Stimulated activated memory B cell treated with anti-CD40 and anti-IgM and Interleukin-4, amounts not matched to agents 10 μg/mL and 1 μg/mL and 100 μg/mL, for 72 hours (primary cell): ENCODE measurements around the gene DDX1.
A peak's percentile ranks its signal among the peaks of the same experiment; 100 is the strongest.
"Not testable (repeated sequence)": the region's sequence is repeated elsewhere in the genome, so short reads cannot be mapped to it uniquely, and the experiment has no call there.

Source experiments
- ATAC-seq: fragments of 150-1000 bp; cut with Tn5 transposase; 2 replicates; pipeline ENCODE4 v1.10.0; 2021
- H3K27ac Mint-ChIP-seq: one replicate; pipeline ENCODE4 v1.8.0; 2022; ENCODE audit warnings: mild to moderate bottlenecking, mixed read lengths
- H3K27me3 Mint-ChIP-seq: one replicate; pipeline ENCODE4 v1.8.0; 2022; ENCODE audit warnings: mixed read lengths
- H3K36me3 Mint-ChIP-seq: one replicate; pipeline ENCODE4 v1.8.0; 2022; ENCODE audit warnings: mixed read lengths
- H3K4me1 Mint-ChIP-seq: one replicate; pipeline ENCODE4 v1.8.0; 2022; ENCODE audit warnings: mixed read lengths
- H3K4me3 Mint-ChIP-seq: one replicate; pipeline ENCODE4 v1.8.0; 2022; ENCODE audit warnings: mild to moderate bottlenecking, moderate library complexity, mixed read lengths
- H3K9me3 Mint-ChIP-seq: one replicate; pipeline ENCODE4 v1.8.0; 2022; ENCODE audit warnings: mixed read lengths

DDX1 gene

GRCh38 chr2:15591692-15592463 is at the start of gene DDX1:
Gene DDX1, plus strand, starts transcription at chr2:15591868. Its CDS starts 66 bp downstream, at chr2:15591934.
- ATAC-seq, result peak; percentile 97

GRCh38 chr2:15542269-15542668 is 49.4 kb upstream of the DDX1 start:
- peaks cover 20% of the 10 kb centered on the region for H3K4me1 Mint-ChIP-seq
- not testable (repeated sequence) for H3K9me3 Mint-ChIP-seq, H3K27me3 Mint-ChIP-seq, ATAC-seq, H3K4me3 Mint-ChIP-seq, H3K27ac Mint-ChIP-seq
- H3K36me3 Mint-ChIP-seq, result peaks cover 34% of the 10 kb centered on the region

More at GRCh38 chr2:15591692-15592463, at the start of gene DDX1:
- Mint-ChIP-seq H3K4me3 (peak within 1 kb of the TSS; percentile 95), H3K36me3 (peaks cover 22% of the 10 kb centered on the region), H3K27ac (peak within 1 kb of the TSS; percentile 99), H3K27me3 (no peaks in the 10 kb centered on the region), H3K9me3 (no peaks in the 10 kb centered on the region), H3K4me1 (peaks cover 38% of the 10 kb centered on the region)

- peaks cover 20% of the 10 kb centered on the region for H3K4me1 Mint-ChIP-seq
- no peak for ATAC-seq
- H3K36me3 Mint-ChIP-seq, result peaks cover 31% of the 10 kb centered on the region
- no peaks in the 10 kb centered on the region for H3K9me3 Mint-ChIP-seq
- H3K4me3 Mint-ChIP-seq, result no peak overlapping the region
- no peaks in the 10 kb centered on the region for H3K27me3 Mint-ChIP-seq
- no peak overlapping the region for H3K27ac Mint-ChIP-seq
Observed at GRCh38 chr2:15543053-15543452, 48.6 kb upstream of the DDX1 start.

- Mint-ChIP-seq H3K9me3 (no peaks in the 10 kb centered on the region), H3K27me3 (no peaks in the 10 kb centered on the region), H3K36me3 (peaks cover 36% of the 10 kb centered on the region), H3K27ac (no peak overlapping the region), H3K4me1 (peaks cover 20% of the 10 kb centered on the region), H3K4me3 (no peak overlapping the region)
- no peak for ATAC-seq
Observed at GRCh38 chr2:15543541-15543940, 48.1 kb upstream of the DDX1 start.

GRCh38 chr2:15544227-15544626 is 47.4 kb upstream of the DDX1 start:
- H3K4me1 Mint-ChIP-seq, result peaks cover 20% of the 10 kb centered on the region
- no peaks in the 10 kb centered on the region for H3K9me3 Mint-ChIP-seq
- no peaks in the 10 kb centered on the region for H3K27me3 Mint-ChIP-seq
- peaks cover 37% of the 10 kb centered on the region for H3K36me3 Mint-ChIP-seq
- H3K4me3 Mint-ChIP-seq, result no peak overlapping the region
- no peak overlapping the region for H3K27ac Mint-ChIP-seq
- ATAC-seq, result no peak

- H3K9me3 Mint-ChIP-seq, result no peaks in the 10 kb centered on the region
- peaks cover 36% of the 10 kb centered on the region for H3K36me3 Mint-ChIP-seq
- ATAC-seq, result no peak
- no peak overlapping the region for H3K27ac Mint-ChIP-seq
- no peaks in the 10 kb centered on the region for H3K27me3 Mint-ChIP-seq
- H3K4me3 Mint-ChIP-seq, result no peak overlapping the region
- H3K4me1 Mint-ChIP-seq, result no peaks in the 10 kb centered on the region
Observed at GRCh38 chr2:15546297-15547098, 45.2 kb upstream of the DDX1 start.

- H3K36me3 Mint-ChIP-seq, result peaks cover 39% of the 10 kb centered on the region
- H3K4me1 Mint-ChIP-seq, result no peaks in the 10 kb centered on the region
- no peak overlapping the region for H3K4me3 Mint-ChIP-seq
- no peaks in the 10 kb centered on the region for H3K9me3 Mint-ChIP-seq
- H3K27me3 Mint-ChIP-seq, result no peaks in the 10 kb centered on the region
- H3K27ac Mint-ChIP-seq, result no peak overlapping the region
- no peak for ATAC-seq
Observed at GRCh38 chr2:15547115-15547876, 44.4 kb upstream of the DDX1 start.

GRCh38 chr2:15548974-15549373 is 42.7 kb upstream of the DDX1 start:
- Mint-ChIP-seq H3K27ac (no peak overlapping the region), H3K36me3 (peaks cover 42% of the 10 kb centered on the region), H3K4me1 (no peaks in the 10 kb centered on the region), H3K4me3 (no peak overlapping the region), H3K27me3 (no peaks in the 10 kb centered on the region), H3K9me3 (no peaks in the 10 kb centered on the region)
- no peak for ATAC-seq

GRCh38 chr2:15553519-15553918 is 38.1 kb upstream of the DDX1 start:
- H3K27ac Mint-ChIP-seq, result no peak overlapping the region
- H3K27me3 Mint-ChIP-seq, result no peaks in the 10 kb centered on the region
- H3K4me1 Mint-ChIP-seq, result peaks cover 5% of the 10 kb centered on the region
- H3K9me3 Mint-ChIP-seq, result no peaks in the 10 kb centered on the region
- peaks cover 44% of the 10 kb centered on the region for H3K36me3 Mint-ChIP-seq
- no peak overlapping the region for H3K4me3 Mint-ChIP-seq
- ATAC-seq, result no peak

- Mint-ChIP-seq H3K4me1 (peaks cover 5% of the 10 kb centered on the region), H3K4me3 (no peak overlapping the region), H3K36me3 (peaks cover 40% of the 10 kb centered on the region), H3K27ac (no peak overlapping the region), H3K27me3 (no peaks in the 10 kb centered on the region), H3K9me3 (no peaks in the 10 kb centered on the region)
- ATAC-seq, result no peak
Observed at GRCh38 chr2:15553951-15554350, 37.7 kb upstream of the DDX1 start.

- no peak for ATAC-seq
- peaks cover 8% of the 10 kb centered on the region for H3K4me1 Mint-ChIP-seq
- H3K4me3 Mint-ChIP-seq, result no peak overlapping the region
- H3K27ac Mint-ChIP-seq, result no peak overlapping the region
- H3K9me3 Mint-ChIP-seq, result no peaks in the 10 kb centered on the region
- peaks cover 33% of the 10 kb centered on the region for H3K36me3 Mint-ChIP-seq
- no peaks in the 10 kb centered on the region for H3K27me3 Mint-ChIP-seq
Observed at GRCh38 chr2:15554525-15555218, 37.0 kb upstream of the DDX1 start.

GRCh38 chr2:15555760-15556193 is 35.9 kb upstream of the DDX1 start:
- no peak overlapping the region for H3K27ac Mint-ChIP-seq

GRCh38 chr2:15556311-15556930 is 35.2 kb upstream of the DDX1 start:
- no peaks in the 10 kb centered on the region for H3K27me3 Mint-ChIP-seq
- H3K36me3 Mint-ChIP-seq, result peaks cover 33% of the 10 kb centered on the region
- H3K4me3 Mint-ChIP-seq, result no peak overlapping the region
- no peak overlapping the region for H3K27ac Mint-ChIP-seq
- ATAC-seq, result no peak
- H3K4me1 Mint-ChIP-seq, result peaks cover 20% of the 10 kb centered on the region
- no peaks in the 10 kb centered on the region for H3K9me3 Mint-ChIP-seq

More at GRCh38 chr2:15555760-15556193, 35.9 kb upstream of the DDX1 start:
- H3K4me1 Mint-ChIP-seq, result peaks cover 18% of the 10 kb centered on the region
- H3K9me3 Mint-ChIP-seq, result no peaks in the 10 kb centered on the region
- no peak overlapping the region for H3K4me3 Mint-ChIP-seq
- peaks cover 33% of the 10 kb centered on the region for H3K36me3 Mint-ChIP-seq
- ATAC-seq, result no peak
- H3K27me3 Mint-ChIP-seq, result no peaks in the 10 kb centered on the region

GRCh38 chr2:15557887-15558311 is 33.8 kb upstream of the DDX1 start:
- Mint-ChIP-seq H3K4me3 (no peak overlapping the region), H3K27ac (no peak overlapping the region), H3K27me3 (no peaks in the 10 kb centered on the region), H3K9me3 (no peaks in the 10 kb centered on the region), H3K36me3 (peaks cover 24% of the 10 kb centered on the region), H3K4me1 (peaks cover 26% of the 10 kb centered on the region)
- no peak for ATAC-seq
